NCI-H2081 treated with DMSO at 0.1 percent for 48 hours (cell line): ENCODE results near the gene ADAM10.
"Not testable (repeated sequence)": the region's sequence is repeated elsewhere in the genome, so short reads cannot be mapped to it uniquely, and the experiment has no call there.

ENCODE experiments used
- DNase-seq: peaks from one replicate; lab custom pipeline; 2025; lab: John Stamatoyannopoulos, UW

ADAM10 gene

DNA sequence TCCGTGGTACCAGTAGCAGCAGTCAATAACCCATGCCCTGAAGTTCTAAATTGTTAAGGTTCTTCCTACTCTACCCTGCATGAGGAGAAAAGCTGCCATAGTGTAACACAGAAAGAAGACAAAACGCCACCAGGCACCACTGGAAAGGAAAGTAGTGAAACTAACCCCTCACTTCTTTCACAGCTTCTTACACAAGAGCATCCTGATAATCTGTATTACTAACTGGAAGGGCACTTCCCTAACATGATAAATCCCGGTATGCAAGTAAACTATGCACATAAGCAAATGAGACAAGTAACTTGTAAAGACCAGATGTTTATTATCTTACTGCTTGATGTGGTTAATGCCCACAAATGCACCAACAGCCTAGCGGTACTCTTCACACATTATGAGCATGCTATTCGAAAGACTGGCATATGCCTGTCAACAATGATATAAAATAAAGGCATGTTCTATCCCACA, 141.3 kb downstream of the ADAM10 start:
- DNase-seq: no peak

DNA sequence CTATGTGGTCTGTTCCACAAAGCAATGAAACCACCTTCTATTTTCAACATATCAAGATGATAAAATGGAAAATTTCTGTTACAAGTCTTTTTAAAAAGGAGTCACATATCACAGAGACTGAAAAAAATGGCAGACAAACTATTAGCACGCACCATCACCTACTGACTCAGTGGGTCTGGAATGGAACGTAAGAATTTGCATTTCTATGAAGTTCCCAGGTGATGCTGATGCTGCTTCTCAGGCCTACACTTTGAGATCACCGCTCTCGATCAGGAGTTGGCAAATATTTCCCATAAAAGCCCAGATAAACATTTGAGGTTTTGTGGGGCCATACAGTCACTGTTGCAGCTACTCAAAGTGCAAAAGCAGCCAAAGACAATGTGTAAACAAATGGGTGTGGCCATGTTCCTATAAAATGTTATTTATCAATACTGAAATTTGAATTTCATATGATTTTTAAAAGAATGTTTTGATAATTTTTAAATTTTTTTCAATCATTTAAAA, 142.9 kb downstream of the ADAM10 start:
- no peak for DNase-seq

DNA sequence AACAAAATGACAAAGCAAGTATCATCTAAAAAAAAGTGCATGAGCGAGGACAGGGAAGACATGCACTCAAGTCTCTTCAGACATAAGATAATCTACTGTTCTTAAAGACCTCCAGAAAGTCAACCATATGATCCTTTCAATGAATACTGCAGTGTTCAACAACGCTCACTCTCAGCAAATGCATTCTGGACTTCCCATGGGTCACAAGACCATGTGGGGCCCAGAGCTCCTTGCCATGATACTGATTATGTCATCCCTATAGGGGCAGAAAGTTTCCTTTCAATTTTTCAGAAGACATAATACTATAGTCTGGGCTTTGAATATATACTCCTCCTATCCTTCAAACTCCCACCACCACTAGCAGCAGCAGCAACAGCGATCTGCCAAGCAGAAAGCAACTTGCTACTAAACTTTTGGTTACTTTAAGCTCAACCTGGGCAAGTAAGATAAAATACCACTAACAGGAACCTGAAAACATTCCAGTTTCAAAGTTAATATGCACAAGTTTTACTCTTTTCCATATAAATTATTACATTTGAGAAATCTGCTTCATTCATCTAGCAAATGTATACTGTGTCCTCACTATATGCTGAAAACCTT, 143.5 kb downstream of the ADAM10 start:
- DNase-seq: no peak

DNA sequence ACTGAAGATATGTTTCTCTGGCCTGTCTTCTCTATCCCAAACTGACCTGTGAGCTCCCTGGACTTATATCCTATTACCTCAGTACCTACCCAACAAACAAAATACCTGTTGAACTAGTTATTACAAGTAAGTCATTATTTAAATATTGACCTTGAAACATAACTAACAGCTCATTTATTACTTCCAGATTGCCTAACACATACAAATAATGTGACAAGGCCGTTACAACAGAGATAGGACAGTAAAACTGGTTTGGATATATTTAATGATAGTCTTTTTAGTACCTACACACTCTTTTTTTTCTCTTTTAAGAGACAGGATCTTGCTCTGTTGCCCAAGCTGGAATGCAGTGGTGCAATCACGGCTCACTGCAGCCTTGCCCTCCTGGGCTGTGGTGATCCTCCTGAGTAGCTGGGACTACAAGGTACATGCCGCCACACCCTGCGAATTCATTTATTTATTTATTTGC, 145.0 kb downstream of the ADAM10 start:
- DNase-seq: no peak

DNA sequence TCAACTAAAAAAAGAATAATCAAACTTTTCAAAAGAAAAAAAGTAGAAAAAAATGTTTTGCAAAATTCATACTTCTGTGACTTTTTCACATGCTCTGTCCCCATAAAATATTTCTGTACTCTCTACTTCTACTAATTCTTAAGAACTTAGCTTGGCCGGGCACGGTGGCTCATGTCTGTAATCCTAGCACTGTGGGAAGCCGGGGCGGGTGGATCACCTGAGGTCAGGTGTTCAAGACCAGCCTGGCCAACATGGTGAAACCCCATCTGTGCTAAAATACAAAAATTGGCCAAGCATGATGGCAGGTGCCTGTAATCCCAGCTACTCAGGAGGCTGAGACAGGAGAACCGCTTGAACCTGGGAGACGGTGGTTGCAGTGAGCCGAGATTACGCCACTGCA, 145.6 kb downstream of the ADAM10 start:
- DNase-seq: not testable (repeated sequence)

DNA sequence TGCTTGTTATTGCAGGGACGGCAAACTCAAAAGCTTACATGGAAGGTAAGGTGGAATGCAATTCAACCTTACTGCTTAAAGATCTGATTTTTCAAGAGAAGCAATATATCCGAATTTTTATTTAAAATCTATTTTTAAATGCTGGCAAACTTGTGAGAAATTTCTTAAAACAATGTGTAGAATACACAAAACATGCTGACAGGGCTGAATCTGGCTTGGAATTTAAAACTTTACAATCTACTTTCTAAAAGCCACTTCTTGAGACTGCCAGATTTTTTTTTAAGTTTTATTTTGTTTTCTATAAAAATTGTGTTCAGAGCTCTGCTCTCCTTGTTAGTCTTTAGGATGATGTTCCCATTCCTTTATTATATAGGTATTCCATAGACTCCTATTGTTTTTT, 146.7 kb downstream of the ADAM10 start:
- DNase-seq: no peak

DNA sequence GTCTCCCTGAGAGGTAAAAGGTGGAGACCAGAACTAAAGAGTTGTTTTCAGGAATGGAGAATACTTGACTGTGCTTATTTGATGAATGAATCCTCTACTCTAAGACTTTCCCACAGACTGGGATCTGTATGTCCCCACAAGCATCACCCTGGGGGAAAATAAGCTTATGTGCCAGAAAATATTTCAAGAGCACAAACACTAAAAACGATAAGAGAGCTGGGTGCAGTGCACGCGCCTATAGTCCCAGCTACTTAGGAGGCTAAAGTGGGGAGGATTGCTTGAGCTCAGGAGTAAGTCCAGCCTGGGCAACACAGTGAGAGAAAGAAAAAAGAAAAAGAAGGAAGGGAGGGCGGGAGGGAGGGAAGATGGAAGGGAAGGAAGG, 150.7 kb downstream of the ADAM10 start:
- no peak for DNase-seq

DNA sequence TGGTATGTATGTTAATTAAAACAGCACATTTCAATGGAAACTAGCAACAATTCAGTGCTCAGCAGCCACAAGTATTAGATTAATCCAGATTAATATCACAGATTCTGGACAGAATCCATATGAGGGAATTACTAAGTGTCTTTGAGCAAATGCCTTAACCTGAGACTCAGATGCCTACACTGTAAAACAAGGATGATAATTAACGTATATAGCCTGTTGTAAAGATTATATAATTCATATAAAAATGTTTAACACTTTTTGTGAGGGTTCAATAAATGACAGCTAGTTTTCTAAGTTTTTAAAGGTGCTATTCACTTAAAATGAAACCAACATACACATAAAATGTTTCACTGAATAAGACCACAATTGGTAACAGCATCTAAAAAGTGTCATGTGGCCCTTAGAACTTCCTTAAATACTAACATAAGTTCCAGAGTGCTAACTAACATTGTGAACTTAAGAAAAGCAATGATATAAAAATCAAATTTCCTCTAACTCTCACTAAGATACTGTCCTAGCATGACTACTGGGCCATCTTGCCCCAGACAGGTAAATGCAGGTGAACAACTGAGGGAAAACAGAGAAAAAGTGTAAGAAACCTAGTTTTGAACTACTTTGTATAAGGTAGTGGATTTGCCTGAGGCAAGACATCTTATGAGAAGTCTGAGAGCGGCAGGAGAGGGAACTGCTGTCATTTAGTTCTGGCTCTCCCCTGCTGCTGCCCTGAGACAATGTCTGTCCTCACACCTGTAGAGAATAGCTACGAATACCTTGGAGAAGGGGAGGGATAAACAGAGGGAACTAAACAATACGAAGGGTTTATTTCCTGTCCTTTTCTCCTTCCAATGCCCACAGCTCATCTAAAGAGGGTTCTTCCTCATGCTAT, 151.3 kb downstream of the ADAM10 start:
- no peak for DNase-seq

DNA sequence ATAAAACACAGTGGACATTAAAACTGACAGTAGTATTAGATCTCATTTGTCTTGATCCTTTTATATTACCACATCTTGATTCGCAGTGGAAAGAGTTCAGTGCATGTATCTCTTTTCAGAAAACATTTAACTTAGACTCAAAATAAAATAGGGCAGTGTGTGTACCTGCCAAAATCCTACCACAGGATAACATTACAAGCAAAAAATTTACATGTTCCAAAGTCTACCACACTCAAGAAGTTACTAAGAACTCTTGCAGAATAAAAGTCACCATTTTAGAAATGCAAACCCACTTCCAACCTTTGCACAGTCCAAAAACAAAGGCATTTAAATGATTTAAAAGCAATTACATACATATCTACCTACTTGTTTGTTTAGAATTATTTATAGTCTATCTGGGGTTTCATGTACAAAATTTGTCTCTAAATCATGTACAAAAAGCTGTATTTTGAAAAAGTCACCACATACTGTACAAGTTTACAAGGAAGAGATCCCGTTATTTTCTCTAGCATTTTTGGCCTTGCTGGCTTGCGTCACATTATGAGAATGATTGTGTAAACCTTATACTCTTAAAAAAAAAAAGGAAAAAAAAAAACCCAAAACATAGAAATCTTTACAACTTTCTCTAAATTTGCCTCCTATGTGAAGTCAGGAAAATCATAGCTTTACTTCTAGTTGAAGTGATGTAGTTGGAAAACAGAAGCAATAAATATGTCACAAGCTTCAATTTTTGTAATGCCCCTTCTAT, 153.8 kb downstream of the ADAM10 start:
- DNase-seq: no peak

DNA sequence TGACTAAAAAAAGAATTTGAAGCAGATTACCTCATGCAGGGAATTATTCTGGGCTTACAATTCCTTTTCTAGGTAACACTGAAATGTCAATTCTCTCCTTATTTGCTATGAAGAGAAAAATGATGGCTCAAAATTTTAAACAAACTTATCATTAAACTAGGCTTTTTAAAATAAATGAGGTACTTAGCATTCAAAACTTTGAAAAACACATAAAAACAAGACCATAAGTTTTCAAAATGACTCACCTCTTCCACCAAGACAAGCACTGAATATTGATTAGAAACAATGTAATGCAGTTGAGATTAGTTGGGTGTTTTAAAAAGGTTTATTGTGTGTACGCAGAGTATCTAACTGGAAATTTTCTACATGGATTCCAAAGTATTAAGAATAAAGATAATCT, 154.6 kb downstream of the ADAM10 start:
- DNase-seq: no peak

DNA sequence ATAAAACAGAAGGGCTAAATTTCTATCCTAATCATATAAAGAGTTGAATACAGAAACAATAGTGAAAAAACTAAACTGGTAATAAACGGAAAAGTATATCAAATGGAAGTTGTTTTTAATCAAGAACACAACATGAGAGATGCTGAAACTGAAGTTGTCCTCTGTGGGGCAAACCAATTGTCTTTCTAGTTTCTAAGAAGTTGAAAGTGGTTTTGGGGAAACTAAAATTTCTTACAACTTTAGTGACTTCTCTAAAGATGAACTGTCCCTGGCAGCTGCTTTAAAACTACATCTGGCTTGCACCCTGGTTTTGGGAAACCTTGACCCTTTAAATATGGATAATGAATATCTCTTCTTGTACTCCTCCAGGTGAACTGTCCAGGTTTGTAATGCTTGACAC, 155.6 kb downstream of the ADAM10 start:
- no peak for DNase-seq

DNA sequence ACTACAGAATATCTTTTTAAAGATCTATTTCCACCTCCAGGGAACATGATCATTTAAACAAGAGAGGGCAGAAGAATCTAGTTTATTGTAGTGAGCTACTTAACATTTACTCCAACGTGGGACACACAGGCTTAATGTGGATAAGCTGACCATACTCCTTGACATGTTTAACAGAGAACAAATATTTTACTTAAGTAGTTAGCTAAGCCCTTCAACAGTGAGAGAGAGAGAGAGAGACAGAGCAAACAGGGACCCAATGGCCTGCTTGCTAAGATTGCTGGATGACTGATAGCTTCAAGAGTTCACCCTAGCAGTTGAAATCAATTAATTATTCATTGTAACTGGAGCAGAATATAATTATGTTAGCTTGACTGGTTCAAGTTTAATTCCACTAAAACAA, 158.6 kb downstream of the ADAM10 start:
- no peak for DNase-seq

DNA sequence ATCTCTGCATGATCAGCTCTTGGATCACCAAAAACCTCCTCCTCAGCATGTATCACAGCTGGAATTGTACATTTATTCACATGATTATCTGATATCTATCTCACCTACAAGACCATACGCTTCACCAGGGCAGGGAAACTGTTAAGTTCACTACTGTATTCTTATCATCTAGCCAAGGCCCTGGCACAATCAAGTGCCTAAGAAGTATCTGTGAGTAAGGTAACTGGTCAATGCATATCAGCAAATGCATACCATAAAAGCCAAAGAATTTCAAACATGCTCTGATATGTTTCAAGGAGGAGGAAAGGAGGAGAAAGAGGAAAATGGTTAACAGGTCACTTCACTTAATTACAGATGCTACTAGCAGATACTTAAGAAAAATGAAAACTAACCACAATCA, 159.3 kb downstream of the ADAM10 start:
- DNase-seq: no peak

DNA sequence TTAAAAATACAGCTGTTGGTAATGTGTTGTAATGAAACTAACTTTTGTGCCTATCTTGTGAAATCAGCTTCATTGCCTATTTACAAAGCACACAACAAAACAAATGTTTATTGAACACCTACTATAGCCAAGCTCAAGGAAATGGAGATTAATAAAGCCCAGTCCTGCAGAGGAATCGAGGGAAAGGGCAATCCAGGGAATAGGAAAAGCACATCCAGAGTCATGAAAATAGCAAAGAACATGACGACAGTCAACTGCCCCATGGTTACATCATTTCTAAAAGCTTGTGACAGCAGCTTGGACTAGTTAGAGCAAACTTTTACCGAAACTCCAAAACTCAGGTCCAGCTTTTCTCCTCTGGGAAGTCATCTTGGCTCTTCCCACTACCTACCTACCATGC, 160.5 kb downstream of the ADAM10 start:
- DNase-seq: no peak

DNA sequence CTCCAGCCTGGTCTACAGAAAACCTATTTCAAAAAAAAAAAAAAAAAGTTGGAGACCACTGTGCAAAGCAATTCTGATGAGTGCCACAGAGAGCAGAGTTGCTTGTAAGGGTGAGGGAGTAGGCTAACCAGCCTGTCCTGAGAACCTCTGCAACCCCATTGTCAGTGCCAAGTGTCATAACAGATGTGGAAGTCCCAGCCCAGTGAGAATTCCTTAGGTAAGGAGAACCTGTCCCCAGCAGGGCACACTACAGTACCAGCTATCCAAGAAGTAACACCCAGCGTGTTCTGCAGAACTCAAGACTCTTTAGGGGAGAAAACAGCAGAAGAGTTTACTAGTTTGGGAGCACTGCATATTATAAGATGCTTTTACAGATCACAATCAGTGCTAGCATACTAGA, 161.4 kb downstream of the ADAM10 start:
- no peak for DNase-seq

DNA sequence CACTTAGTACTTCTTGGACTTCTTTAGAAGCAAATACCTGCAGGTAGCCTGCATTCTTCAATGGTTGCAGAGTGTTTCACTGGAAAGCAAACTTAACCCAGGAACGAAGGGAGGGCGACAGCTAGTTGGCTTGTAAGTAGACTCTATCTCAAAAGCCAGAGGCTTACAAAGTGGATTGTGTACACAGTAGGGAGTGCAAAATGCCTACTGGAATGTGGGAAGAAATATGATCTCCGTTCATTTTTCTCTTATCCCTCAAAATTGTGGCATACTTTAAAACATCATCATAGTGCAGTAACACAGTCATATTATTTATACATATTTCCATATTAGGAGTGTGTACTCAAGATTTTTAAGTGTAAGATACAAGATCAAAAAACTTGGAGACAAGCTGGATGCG, 162.0 kb downstream of the ADAM10 start:
- no peak for DNase-seq

DNA sequence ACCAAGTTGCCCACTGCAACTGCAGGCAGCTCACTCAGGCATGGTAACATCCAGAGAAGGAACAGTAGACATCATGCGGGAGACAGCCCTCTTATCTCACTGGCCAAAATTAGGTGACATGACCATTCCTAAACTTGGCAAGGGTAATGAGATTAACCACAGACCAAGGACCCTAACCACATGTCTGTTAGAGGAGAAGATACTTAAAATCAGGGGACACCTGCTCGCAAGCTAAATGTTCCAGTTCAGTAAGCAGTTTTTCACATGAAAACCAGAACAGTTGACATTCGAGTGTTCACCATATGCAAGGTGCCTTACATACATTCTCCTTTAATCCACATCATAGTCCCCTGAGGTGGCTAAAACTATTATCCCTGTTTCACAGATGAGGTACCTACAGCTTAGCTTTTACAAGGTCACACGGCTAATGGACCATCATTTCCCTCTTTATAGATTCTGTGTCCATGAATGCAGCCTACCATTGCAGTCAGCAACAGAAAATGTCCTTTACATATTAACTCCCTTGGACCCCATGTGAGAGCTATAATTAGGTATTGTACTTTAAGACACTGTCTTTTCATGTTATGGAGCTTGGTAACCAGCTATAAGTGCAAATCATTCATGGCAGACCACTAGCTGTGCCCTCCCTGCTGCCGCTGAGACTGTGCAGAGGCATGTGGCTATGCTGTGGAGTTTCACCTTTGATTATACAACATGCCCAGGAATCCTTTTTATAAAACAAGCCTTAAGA, 163.6 kb downstream of the ADAM10 start:
- no peak for DNase-seq

DNA sequence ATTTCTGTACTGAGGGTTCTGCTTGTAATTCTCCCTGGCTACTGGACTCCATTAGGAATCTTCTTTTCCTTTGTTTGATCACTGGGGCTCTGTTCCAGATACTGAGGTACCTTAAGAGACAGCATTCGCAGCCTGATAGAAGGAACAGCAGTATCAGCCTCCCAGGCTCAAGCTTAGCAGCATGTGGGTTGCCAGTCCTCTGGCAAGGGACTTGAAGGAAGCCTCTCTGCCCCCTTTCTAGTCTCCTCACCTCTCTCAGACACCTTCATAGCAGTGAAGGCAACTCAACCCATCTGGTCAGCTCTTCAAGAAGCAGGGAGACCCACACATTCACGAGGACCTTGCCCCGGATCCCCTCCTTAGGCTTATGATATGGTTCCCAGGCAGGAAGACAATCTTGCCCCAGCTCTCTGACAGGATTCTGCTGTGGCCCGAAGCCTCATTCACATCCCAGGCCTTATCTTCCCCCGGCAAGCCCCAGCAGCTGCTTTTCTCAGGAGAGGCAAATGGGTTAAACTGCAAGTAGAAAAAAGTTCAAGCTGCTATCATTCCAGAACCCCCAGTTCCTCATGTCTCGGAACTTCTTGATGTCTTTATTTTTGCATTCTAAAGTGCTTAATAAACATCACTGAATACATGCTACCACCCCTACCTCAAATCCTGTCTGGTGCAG, 164.6 kb downstream of the ADAM10 start:
- DNase-seq: no peak

DNA sequence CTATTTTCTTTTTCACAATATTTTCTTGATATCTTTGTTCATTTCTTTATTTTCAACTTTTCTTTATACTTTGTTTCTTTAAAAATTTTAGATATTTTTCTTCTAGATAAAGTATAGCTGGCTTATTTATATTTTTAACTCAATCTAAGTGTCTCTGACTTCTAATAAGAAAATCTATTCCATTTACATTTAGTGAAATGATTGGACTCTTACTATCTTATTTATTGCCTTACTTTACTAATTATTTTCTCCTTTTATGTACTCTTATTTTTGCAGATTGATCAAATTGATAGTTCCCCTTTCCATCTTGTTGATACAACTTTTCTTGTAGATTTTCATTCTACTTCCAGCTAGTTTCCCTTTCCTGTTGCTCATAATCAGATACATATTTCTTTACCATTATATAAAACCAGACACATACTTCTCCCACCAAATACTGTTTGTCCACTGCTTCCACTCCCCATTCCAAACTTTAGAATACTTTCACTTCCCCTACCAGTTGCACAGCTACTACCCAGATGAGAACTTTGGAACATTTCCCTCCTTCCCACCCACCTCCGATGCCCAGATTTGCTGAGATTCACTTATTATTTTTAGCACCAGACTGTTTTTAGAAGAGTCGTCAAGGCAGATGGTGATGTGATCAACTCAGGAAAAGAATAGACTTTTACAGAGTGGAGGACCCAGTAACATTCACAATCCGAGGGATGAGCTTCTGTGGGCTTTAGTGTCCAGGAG, 166.2 kb downstream of the ADAM10 start:
- no peak for DNase-seq

DNA sequence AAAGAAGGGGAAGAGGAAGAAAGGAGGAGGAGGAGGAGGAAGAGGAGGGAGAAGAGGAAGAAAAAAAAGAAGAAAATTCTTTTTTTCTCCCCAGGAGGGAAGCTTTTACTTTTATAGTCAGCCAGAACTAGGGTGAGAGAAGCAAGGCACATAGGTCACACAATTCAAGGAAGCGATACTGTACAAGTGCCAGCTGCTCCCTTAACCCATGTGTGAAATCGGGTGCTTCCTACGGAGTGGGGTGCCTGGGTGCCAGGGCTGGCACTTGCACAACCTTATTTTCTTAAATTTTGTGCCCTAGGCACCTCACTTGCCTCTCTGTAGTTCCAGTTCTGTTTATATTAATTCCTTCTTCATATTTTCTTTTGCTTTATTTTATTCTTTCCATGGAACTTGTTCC, 167.3 kb downstream of the ADAM10 start:
- DNase-seq: no peak

DNA sequence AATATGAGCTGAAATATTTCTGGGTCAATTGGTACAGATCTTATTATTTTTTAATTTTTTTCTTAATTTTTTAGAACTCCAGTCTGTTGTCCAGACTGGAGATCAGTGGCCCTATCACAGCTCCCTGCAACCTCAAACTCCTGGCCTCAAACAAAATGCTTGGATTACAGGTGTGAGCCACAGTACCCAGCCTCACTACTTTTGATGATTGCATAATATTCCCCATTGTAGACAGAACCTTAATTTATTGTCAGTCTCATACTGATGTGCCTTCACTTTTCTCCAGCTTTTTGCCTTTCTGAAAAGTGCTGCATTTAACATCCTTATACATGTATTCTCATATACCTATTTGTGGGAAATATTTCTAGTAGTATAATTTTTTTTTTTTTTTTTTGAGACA, 172.8 kb downstream of the ADAM10 start:
- DNase-seq: no peak
